H1 (cell line): ENCODE measurements around the gene SLC28A1. TPM values are rescaled to one million over a fixed set of nuclear protein-coding genes. Genes with fewer than 3 reads are reported as not detected.

Experiments
- CTCF ChIA-PET: fragments of 300-600 bp; sonication (Branson Sonifier 250); formaldehyde crosslinking; loops from one replicate; lab custom pipeline; 2021; ENCODE audit not compliant: partially characterized antibody; lab: Charles Lee
- POLR2A ChIA-PET: fragments of 300-600 bp; sonication (Branson Sonifier 250); formaldehyde crosslinking; loops from one replicate; lab custom pipeline; 2021; ENCODE audit warnings: inconsistent platforms; ENCODE audit not compliant: partially characterized antibody; lab: Charles Lee
- DNase-seq, 2 experiments: peaks; one replicate each; pipeline versions ENCODE4 v3.0.0 to v3.0.0-alpha.2; 2010 to 2022; ENCODE audit warnings: low spot score in 2 of 2, low read depth in 1 of 2, mixed read lengths in 1 of 2
- FAIRE-seq: peaks from 2 replicates; lab custom pipeline; 2011; peaks lifted over from hg19 to GRCh38; lab: Jason Lieb, UNC
- H2AFZ ChIP-seq: 2 replicates; pipeline ENCODE4 v1.8.1; 2012; ENCODE audit warnings: low read length, inconsistent platforms
- H2AK5ac ChIP-seq: 2 replicates; pipeline ENCODE4 v1.6.1; 2013; ENCODE audit warnings: low read depth, low read length
- H2BK120ac ChIP-seq: replicated peaks from 2 replicates; pipeline ENCODE3; 2013; ENCODE audit warnings: low read depth, low read length, inconsistent platforms
- H2BK12ac ChIP-seq: 2 replicates; pipeline ENCODE4 v1.6.1; 2013; ENCODE audit warnings: low read depth, low read length
- H2BK15ac ChIP-seq: 2 replicates; pipeline ENCODE4 v1.6.1; 2013; ENCODE audit warnings: low read length
- H2BK20ac ChIP-seq: 2 replicates; pipeline ENCODE4 v1.6.1; 2013; ENCODE audit warnings: low read length
- H2BK5ac ChIP-seq: 2 replicates; pipeline ENCODE4 v1.6.1; 2013; ENCODE audit warnings: low read depth, low read length
- H3K14ac ChIP-seq: 2 replicates; pipeline ENCODE4 v1.6.1; 2013; ENCODE audit warnings: inconsistent platforms; ENCODE audit not compliant: insufficient read length
- H3K18ac ChIP-seq: 2 replicates; pipeline ENCODE4 v1.6.1; 2013; ENCODE audit warnings: low read length; ENCODE audit errors: extremely low read depth
- H3K23ac ChIP-seq: 2 replicates; pipeline ENCODE4 v1.6.1; 2013; ENCODE audit warnings: inconsistent platforms; ENCODE audit not compliant: insufficient read length
- H3K23me2 ChIP-seq: 2 replicates; pipeline ENCODE4 v1.6.1; 2013; ENCODE audit warnings: low read depth, low read length
- H3K27ac ChIP-seq: 2 replicates; pipeline ENCODE4 v1.6.1; 2011; ENCODE audit warnings: low read depth, low read length, inconsistent platforms
- H3K27me3 ChIP-seq, 4 experiments: replicated peaks in 1 of 4; 1 replicate in 1 of 4; 2 replicates in 3 of 4; pipeline versions ENCODE4 v1.6.1 to v1.8.1; 2011 to 2013; ENCODE audit warnings: low read length in 3 of 4, mild to moderate bottlenecking in 3 of 4, inconsistent platforms in 2 of 4, mixed read lengths in 2 of 4, moderate library complexity in 1 of 4; ENCODE audit not compliant: control insufficient read depth in 3 of 4, insufficient read depth in 3 of 4; ENCODE audit errors: extremely low read depth in 1 of 4
- H3K36me3 ChIP-seq, 4 experiments: 2 replicates each; pipeline versions ENCODE4 v1.6.1 to v1.8.1; 2011 to 2013; ENCODE audit warnings: mild to moderate bottlenecking in 4 of 4, low read length in 3 of 4, moderate library complexity in 2 of 4, control low read depth in 1 of 4, inconsistent platforms in 1 of 4; ENCODE audit not compliant: insufficient read depth in 4 of 4, control insufficient read depth in 2 of 4
- H3K4ac ChIP-seq: replicated peaks from 2 replicates; pipeline ENCODE3; 2013; ENCODE audit warnings: low read length, low read depth, mixed read lengths, inconsistent platforms; ENCODE audit not compliant: insufficient read length
- H3K4me1 ChIP-seq, 4 experiments: replicated peaks in 1 of 4; 1 replicate in 1 of 4; 2 replicates in 3 of 4; pipeline versions ENCODE4 v1.6.1 to v1.8.1; 2011 to 2013; ENCODE audit warnings: low read length in 3 of 4, inconsistent platforms in 2 of 4, mixed read lengths in 1 of 4; ENCODE audit not compliant: insufficient read depth in 4 of 4, control insufficient read depth in 3 of 4
- H3K4me2 ChIP-seq, 2 experiments: 2 replicates each; pipeline versions ENCODE4 v1.6.1 to v1.8.1; 2011 to 2013; ENCODE audit warnings: low read depth in 2 of 2, low read length in 2 of 2, control low read depth in 1 of 2, inconsistent platforms in 1 of 2, mild to moderate bottlenecking in 1 of 2; ENCODE audit not compliant: insufficient read depth in 1 of 2
- H3K4me3 ChIP-seq, 4 experiments: fragments of 200-600, 300-600 bp in 1 of 4; sonication (generic), shearing (Covaris generic), sonication (Bioruptor Twin) in 1 of 4; 2 replicates each; pipeline versions ENCODE4 v1.5.1 to v1.8.1; 2011 to 2016; ENCODE audit warnings: low read length in 4 of 4, low read depth in 3 of 4, control low read depth in 2 of 4, inconsistent platforms in 2 of 4, mild to moderate bottlenecking in 2 of 4, mixed read lengths in 1 of 4, moderate library complexity in 1 of 4; ENCODE audit not compliant: insufficient read depth in 2 of 4; ENCODE audit errors: extremely low read depth in 1 of 4
- H3K56ac ChIP-seq: replicated peaks from 2 replicates; pipeline ENCODE3; 2013; ENCODE audit warnings: low read depth, mild to moderate bottlenecking, mixed read lengths, low read length, inconsistent platforms; ENCODE audit not compliant: insufficient read length
- H3K79me1 ChIP-seq: 2 replicates; pipeline ENCODE4 v1.6.1; 2013; ENCODE audit warnings: low read depth, low read length, control low read depth
- H3K79me2 ChIP-seq, 2 experiments: 2 replicates each; pipeline versions ENCODE4 v1.6.1 to v1.8.1; 2012 to 2013; ENCODE audit warnings: low read length in 2 of 2, mild to moderate bottlenecking in 2 of 2, inconsistent platforms in 1 of 2; ENCODE audit not compliant: insufficient read depth in 2 of 2, control insufficient read depth in 1 of 2
- H3K9ac ChIP-seq, 4 experiments: replicated peaks in 1 of 4; 1 replicate in 1 of 4; 2 replicates in 3 of 4; pipeline versions ENCODE4 v1.6.1 to v1.8.1; 2011 to 2013; ENCODE audit warnings: low read depth in 3 of 4, low read length in 3 of 4, control low read depth in 2 of 4, mild to moderate bottlenecking in 2 of 4, moderate library complexity in 2 of 4, inconsistent platforms in 1 of 4; ENCODE audit errors: extremely low read depth in 1 of 4
- H3K9me3 ChIP-seq, 2 experiments: 2 replicates each; pipeline versions ENCODE4 v1.6.1 to v1.8.1; 2012 to 2013; ENCODE audit warnings: mild to moderate bottlenecking in 2 of 2, moderate library complexity in 2 of 2, control low read depth in 1 of 2, inconsistent platforms in 1 of 2, low read depth in 1 of 2, low read length in 1 of 2, mixed read lengths in 1 of 2; ENCODE audit not compliant: insufficient read depth in 2 of 2
- H4K20me1 ChIP-seq, 2 experiments: replicated peaks in 1 of 2; 2 replicates each; pipeline versions ENCODE3 to v1.8.1; 2011 to 2013; ENCODE audit warnings: inconsistent platforms in 2 of 2, low read length in 2 of 2, mild to moderate bottlenecking in 1 of 2; ENCODE audit not compliant: insufficient read depth in 2 of 2, control insufficient read depth in 1 of 2
- H4K5ac ChIP-seq: 2 replicates; pipeline ENCODE4 v1.6.1; 2013; ENCODE audit warnings: low read length, low read depth, mixed read lengths, inconsistent platforms; ENCODE audit not compliant: insufficient read length
- H4K8ac ChIP-seq: 2 replicates; pipeline ENCODE4 v1.8.0; 2013; ENCODE audit warnings: mild to moderate bottlenecking, moderate library complexity, low read length, inconsistent platforms; ENCODE audit not compliant: insufficient read depth; ENCODE audit errors: extremely low read depth
- H4K91ac ChIP-seq: replicated peaks from 2 replicates; pipeline ENCODE3; 2013; ENCODE audit warnings: low read length, mixed read lengths, inconsistent platforms; ENCODE audit not compliant: insufficient read length
- BACH1 ChIP-seq: IDR thresholded peaks from 2 replicates; pipeline ENCODE4 v1.6.1; 2012; ENCODE audit warnings: low read length, improper control_type of control experiment
- CHD2 ChIP-seq: IDR thresholded peaks from 2 replicates; pipeline ENCODE4 v1.6.1; 2012; ENCODE audit warnings: low read length, improper control_type of control experiment
- EP300 ChIP-seq, 2 experiments: IDR thresholded peaks; 1 replicate in 1 of 2; 2 replicates in 1 of 2; pipeline ENCODE4 v1.6.1; 2011 to 2012; ENCODE audit warnings: low read depth in 2 of 2, low read length in 2 of 2, mild to moderate bottlenecking in 2 of 2, borderline replicate concordance in 1 of 2, inconsistent platforms in 1 of 2, moderate library complexity in 1 of 2
- EZH2 ChIP-seq: fragments of 200-600 bp; sonication (generic); IDR thresholded peaks from 2 replicates; pipeline ENCODE4 v1.7.1; 2012; ENCODE audit warnings: low read depth, mild to moderate bottlenecking, moderate library complexity, low read length, inconsistent platforms; ENCODE audit not compliant: severe bottlenecking
- GTF2F1 ChIP-seq: IDR thresholded peaks from 2 replicates; pipeline ENCODE4 v1.6.1; 2012; ENCODE audit warnings: low read depth, low read length, improper control_type of control experiment, borderline replicate concordance
- KDM1A ChIP-seq: fragments of 200-600, 300-600 bp; sonication (generic); IDR thresholded peaks from 2 replicates; pipeline ENCODE4 v1.7.1; 2016; ENCODE audit warnings: mild to moderate bottlenecking, low read length, borderline replicate concordance
- MAX ChIP-seq: IDR thresholded peaks from 2 replicates; pipeline ENCODE4 v1.6.1; 2012; ENCODE audit warnings: inconsistent platforms
- NRF1 ChIP-seq: IDR thresholded peaks from 2 replicates; pipeline ENCODE4 v1.6.1; 2011; ENCODE audit warnings: mild to moderate bottlenecking, low read depth, low read length, improper control_type of control experiment
- RAD21 ChIP-seq, 2 experiments: IDR thresholded peaks in 1 of 2; conservative IDR thresholded peaks in 1 of 2; 2 replicates each; pipeline ENCODE4 v1.6.1; 2011; ENCODE audit warnings: low read depth in 2 of 2, low read length in 2 of 2, improper control_type of control experiment in 1 of 2, inconsistent platforms in 1 of 2, mild to moderate bottlenecking in 1 of 2, moderate library complexity in 1 of 2
- SIX5 ChIP-seq: IDR thresholded peaks from 2 replicates; pipeline ENCODE4 v1.6.1; 2011; ENCODE audit warnings: mild to moderate bottlenecking, low read depth, low read length
- WGBS, 2 experiments: shearing (Covaris generic) in 1 of 2; methylation state at CpG; one replicate each; pipeline versions ENCODE4 v1.1.6 to v1.1.7; 2013 to 2015; ENCODE audit warnings: low lambda C conversion rate in 2 of 2, mixed read lengths in 2 of 2, inconsistent platforms in 1 of 2, low coverage in 1 of 2, missing lambda C conversion rate in 1 of 2; ENCODE audit not compliant: insufficient replicate concordance in 2 of 2, insufficient coverage in 1 of 2, insufficient read length in 1 of 2; ENCODE audit errors: extremely low coverage in 1 of 2, missing lambda C conversion rate in 1 of 2; 5-methylcytosine and 5-hydroxymethylcytosine counted together
- polyA plus RNA-seq, 7 experiments: library from polyadenylated mRNA; depleted of rRNA in 3 of 7; stranded (reverse) in 5 of 7; unstranded in 2 of 7; fragments of >200 nt in 5 of 7; fragments of 200-250 nt in 2 of 7; gene quantifications; 1 replicate in 5 of 7; 2 replicates in 1 of 7; 4 replicates in 1 of 7; pipeline versions ENCODE4 v1.2.1 to v1.2.3, GENCODE V29; 2011 to 2013; ENCODE audit warnings: missing spikeins in 2 of 7, mixed read lengths in 2 of 7
- total RNA-seq: library from RNA; stranded (reverse); fragmentation: NEBNext Ultra II Directional; extraction: Animal tissue kit (Norgen Biotek cat#: 25700); gene quantifications from 2 replicates; pipeline ENCODE4 v1.2.1, GENCODE V29; 2021

Gene SLC28A1
- total and polyA plus RNA-seq, 2 of the 8 experiments (the other 6 are each of a cell fraction or from before 2014, with no cell fraction given): 0.09 TPM; not detected in 1

DNA sequence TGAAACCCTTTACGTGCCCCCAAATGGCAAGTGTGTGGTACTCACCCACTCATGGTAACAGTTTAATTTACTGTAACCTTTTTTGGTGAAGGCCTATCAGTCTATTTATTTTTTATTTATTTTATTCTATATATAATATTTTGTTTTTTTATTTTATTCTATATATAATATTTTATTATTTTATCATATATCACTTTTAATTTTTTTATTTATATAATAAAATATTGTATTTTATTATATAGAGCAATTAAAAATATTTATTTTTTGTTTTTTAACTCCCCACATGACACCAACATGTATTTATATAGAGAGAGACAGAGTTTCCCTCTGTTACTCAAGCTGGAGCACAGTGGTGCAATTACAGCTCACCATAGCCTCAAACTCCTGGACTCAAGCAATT is 41.4 kb downstream of the SLC28A1 start:
- Histone ChIP-seq H2BK120ac (no peak overlapping the region), H3K4me1 (peaks cover 0 to 2% (median under 1%) of the 10 kb centered on the region in 4 experiments; a peak in 3 of 7 replicates), H2BK20ac (no peak overlapping the region), H3K79me2 (no peaks in the 10 kb centered on the region), H2AFZ (no peak overlapping the region), H3K23ac (no peak overlapping the region), H3K4me3 (no peak overlapping the region), H2AK5ac (no peak overlapping the region), H3K36me3 (no peaks in the 10 kb centered on the region), H3K9me3 (no peaks in the 10 kb centered on the region), H3K27me3 (no peaks in the 10 kb centered on the region), H4K5ac (no peak overlapping the region), H3K4ac (no peak overlapping the region), H3K18ac (no peak overlapping the region), H4K20me1 (no peaks in the 10 kb centered on the region), H3K14ac (no peak overlapping the region), H2BK12ac (no peak overlapping the region), H2BK15ac (no peak overlapping the region), H3K56ac (no peak overlapping the region), H3K23me2 (no peaks in the 10 kb centered on the region), H2BK5ac (no peak overlapping the region), H4K91ac (no peak overlapping the region), H4K8ac (no peak overlapping the region), H3K4me2 (no peak overlapping the region), H3K79me1 (no peaks in the 10 kb centered on the region), H3K9ac (no peak overlapping the region), H3K27ac (no peak overlapping the region)
- DNase-seq (no peak), FAIRE-seq (no peak)
- ChIA-PET POLR2A (no interaction called here), CTCF (interaction anchor here (0.7 to 6.3 kb wide), 13 partner anchors 13 to 338 kb away, joined by 3 to 41 read pairs (median 4); no protein-coding TSS in a partner anchor)
- 97% methylated on average over 1 of the region's 1 CpG; no CpG with 5 or more reads in 1 of the 2 experiments for WGBS, 2 experiments
- TF ChIP-seq NRF1: no peak
- TF ChIP-seq BACH1: no peak
- no peak for TF ChIP-seq GTF2F1
- no peak for TF ChIP-seq KDM1A
- TF ChIP-seq RAD21 (IDR thresholded peaks at IDR 0.05 in 1 of 2, conservative IDR thresholded peaks at IDR 0.05 in 1 of 2; ENCODE audit: low read depth in 2 of 2, low read length in 2 of 2): no peak
- TF ChIP-seq SIX5: no peak
- TF ChIP-seq MAX: no peak
- TF ChIP-seq EP300 (IDR thresholded peaks at IDR 0.05; ENCODE audit: borderline replicate concordance in 1 of 2, low read depth in 2 of 2, low read length in 2 of 2): no peak
- no peak for TF ChIP-seq CHD2
- TF ChIP-seq EZH2: no peak
